ENCODE measurements around the gene FBXW4. TPM values are rescaled to one million over a fixed set of nuclear protein-coding genes. Genes with fewer than 3 reads are reported as not detected.

FBXW4 gene
- total and polyA plus RNA-seq, 9 of the 15 experiments (the other 6 are each of a cell fraction or from before 2014, with no cell fraction given): 1.0 to 10.6 (median 5.4) TPM

GRCh38 chr10:101566333-101567164 lies 128.4 kb downstream of the FBXW4 start (continued):
- TF ChIP-seq TAF7 (tag; IDR thresholded peaks at IDR 0.05) (no peak), RBM34 (IDR thresholded peaks at IDR 0.05; ENCODE audit: borderline replicate concordance, insufficient read depth, low read length) (no peak), SMAD4 (CRISPR knock-in tag; conservative IDR thresholded peaks at IDR 0.05) (no peak), SIN3A (IDR thresholded peaks at IDR 0.05; ENCODE audit: borderline replicate concordance in 2 of 2, control insufficient read depth in 1 of 2, low read depth in 2 of 2, low read length in 2 of 2) (0 out of 4 replicates have a peak, but pooled peaks of 1 of the 2 experiments have one; percentile 22), ZBTB12 (CRISPR knock-in tag; IDR thresholded peaks at IDR 0.05) (no peak), FOSL1 (tag; conservative IDR thresholded peaks at IDR 0.05) (0 out of 2 replicates have a peak, but pooled peaks have one; percentile 21), L3MBTL2 (IDR thresholded peaks at IDR 0.05) (peak; percentile 89), RERE (CRISPR knock-in tag; IDR thresholded peaks at IDR 0.05; ENCODE audit: borderline replicate concordance) (no peak), RBFOX2 (IDR thresholded peaks at IDR 0.05; ENCODE audit: low read depth, low read length) (no peak), NR0B1 (IDR thresholded peaks at IDR 0.05; ENCODE audit: partially characterized antibody) (no peak), RB1 (IDR thresholded peaks at IDR 0.05; ENCODE audit: low read depth) (no peak; the same call in 1 of the 2 replicates), ATF7 (IDR thresholded peaks at IDR 0.05) (0 out of 2 replicates have a peak, but pooled peaks have one; percentile 45), ZNF146 (CRISPR knock-in tag; IDR thresholded peaks at IDR 0.05; ENCODE audit: unreplicated experiment) (no peak)

Data from K562 (cell line).